Transverse colon (tissue), 4 donors: ENCODE measurements around the gene PCED1B. TPM values are rescaled to one million over a fixed set of nuclear protein-coding genes. Genes with fewer than 3 reads are reported as not detected.
A peak's percentile ranks its signal among the peaks of the same experiment; 100 is the strongest.

Source experiments
- DNase-seq: peaks from one replicate; pipeline ENCODE4 v3.0.0-alpha.2; 2019
- H3K27ac ChIP-seq, 4 donors: fragments of 200-600 bp; sonication (generic); 2 replicates each; pipeline ENCODE4 v1.5.1; 2016 to 2018; ENCODE audit warnings: inconsistent platforms in 4 of 4
- H3K27me3 ChIP-seq: fragments of 200-600 bp; sonication (generic); 2 replicates; pipeline ENCODE4 v1.5.1; 2017; ENCODE audit warnings: inconsistent platforms
- H3K36me3 ChIP-seq, 4 donors: fragments of 200-600 bp; sonication (generic); 2 replicates each; pipeline ENCODE4 v1.5.1; 2017 to 2019; ENCODE audit warnings: inconsistent platforms in 4 of 4
- H3K4me1 ChIP-seq, 4 donors: fragments of 200-600 bp; sonication (generic); 2 replicates each; pipeline ENCODE4 v1.5.1; 2017 to 2020; ENCODE audit warnings: inconsistent platforms in 4 of 4
- H3K4me3 ChIP-seq, 4 donors: fragments of 200-600 bp; sonication (generic); 1 replicate in 1 of 4; 2 replicates in 3 of 4; pipeline versions ENCODE4 v1.5.1 to v1.6.1; 2017 to 2019; ENCODE audit warnings: inconsistent platforms in 4 of 4
- H3K9me3 ChIP-seq, 2 donors: fragments of 200-600 bp; sonication (generic); 2 replicates each; pipeline ENCODE4 v1.5.1; 2017 to 2019; ENCODE audit warnings: inconsistent platforms in 2 of 2
- EP300 ChIP-seq: sonication (generic); formaldehyde crosslinking; IDR thresholded peaks from one replicate; pipeline ENCODE4 v1.6.1; 2017; ENCODE audit warnings: antibody characterized with exemption, low read depth
- POLR2A ChIP-seq: fragments of 450-650 bp; IDR thresholded peaks from one replicate; pipeline ENCODE4 v1.6.1; 2016; ENCODE audit warnings: antibody characterized with exemption, mild to moderate bottlenecking, moderate library complexity
- POLR2AphosphoS5 ChIP-seq, 3 donors: sonication (generic); formaldehyde crosslinking; IDR thresholded peaks; one replicate each; pipeline ENCODE4 v1.6.1; 2016; ENCODE audit warnings: antibody characterized with exemption in 3 of 3
- WGBS, 2 donors: methylation state at CpG; one replicate each; pipeline ENCODE4 v1.1.5; 2018; ENCODE audit warnings: low coverage in 1 of 2; 5-methylcytosine and 5-hydroxymethylcytosine counted together
- in situ Hi-C, 4 donors: fragments of 200-750 bp; cut with MboI; loops; one replicate each; pipeline versions ENCODE4 v1.15.0 to v1.15.1; 2017; ENCODE audit warnings: low sequenced_read_pairs in 3 of 4, low pct_ligation_motif_present in 1 of 4, low pct_unique_long_range_greater_than_20kb in 1 of 4
- intact Hi-C: fragments of 100-400 bp; cut with DNase I; formaldehyde crosslinking; loops from one replicate; pipeline ENCODE4 v1.15.1; 2023; ENCODE audit warnings: low total_unique reads
- total RNA-seq, 4 donors: library from RNA; depleted of rRNA; stranded (reverse); fragments of >200 nt; gene quantifications; one replicate each; pipeline ENCODE4 v1.1.0, GENCODE V29; 2016
- TF ChIP-seq, protein P1 (sequence below), 5 experiments: fragments of 200-600 bp in 3 of 5; fragments of 450-650 bp in 2 of 5; sonication (generic) in 3 of 5; IDR thresholded peaks; 1 replicate in 2 of 5; 2 replicates in 3 of 5; pipeline ENCODE4 v1.5.1; 2016 to 2017; ENCODE audit warnings: antibody characterized with exemption in 5 of 5, inconsistent platforms in 3 of 5, mild to moderate bottlenecking in 2 of 5, moderate library complexity in 1 of 5

PCED1B gene
- total RNA-seq, 4 donors from 2014 or later, result 2.7 to 52.0 (median 3.0) TPM; not detected in 1

DNA sequence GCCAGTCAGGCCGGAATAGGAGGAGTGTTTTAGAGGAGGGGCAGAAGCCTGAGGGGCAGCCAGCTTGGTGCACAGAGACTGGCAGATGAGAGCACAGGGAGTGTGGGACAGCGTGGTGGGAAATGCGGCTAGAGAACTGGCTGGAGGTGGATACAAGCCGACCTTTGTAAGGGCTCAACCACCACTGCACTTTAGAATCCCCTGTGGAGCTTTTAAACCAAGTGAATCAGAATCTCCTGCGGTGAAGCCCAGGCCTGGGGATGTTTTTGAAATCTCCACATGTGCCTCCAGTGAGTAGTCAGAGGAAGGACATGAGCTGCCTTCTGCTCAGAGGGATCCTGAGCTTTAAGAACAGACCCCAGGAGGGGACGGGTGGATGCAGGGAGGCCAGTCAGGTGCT, 10.9 kb upstream of the PCED1B start:
- intact Hi-C loops, result no loop called here
- in situ Hi-C loops, result no loop called here
- Histone ChIP-seq H3K27ac (peak overlapping the region in 3 of 4 donors; percentile 16 to 38 (median 17)), H3K9me3 (no peaks in the 10 kb centered on the region), H3K4me3 (no peak overlapping the region), H3K4me1 (peaks cover 0 to 20% (median 4%) of the 10 kb centered on the region in 4 donors), H3K27me3 (no peaks in the 10 kb centered on the region), H3K36me3 (no peaks in the 10 kb centered on the region)
- TF ChIP-seq POLR2AphosphoS5 (IDR thresholded peaks at IDR 0.05), result no peak
- TF ChIP-seq, protein P1, sequence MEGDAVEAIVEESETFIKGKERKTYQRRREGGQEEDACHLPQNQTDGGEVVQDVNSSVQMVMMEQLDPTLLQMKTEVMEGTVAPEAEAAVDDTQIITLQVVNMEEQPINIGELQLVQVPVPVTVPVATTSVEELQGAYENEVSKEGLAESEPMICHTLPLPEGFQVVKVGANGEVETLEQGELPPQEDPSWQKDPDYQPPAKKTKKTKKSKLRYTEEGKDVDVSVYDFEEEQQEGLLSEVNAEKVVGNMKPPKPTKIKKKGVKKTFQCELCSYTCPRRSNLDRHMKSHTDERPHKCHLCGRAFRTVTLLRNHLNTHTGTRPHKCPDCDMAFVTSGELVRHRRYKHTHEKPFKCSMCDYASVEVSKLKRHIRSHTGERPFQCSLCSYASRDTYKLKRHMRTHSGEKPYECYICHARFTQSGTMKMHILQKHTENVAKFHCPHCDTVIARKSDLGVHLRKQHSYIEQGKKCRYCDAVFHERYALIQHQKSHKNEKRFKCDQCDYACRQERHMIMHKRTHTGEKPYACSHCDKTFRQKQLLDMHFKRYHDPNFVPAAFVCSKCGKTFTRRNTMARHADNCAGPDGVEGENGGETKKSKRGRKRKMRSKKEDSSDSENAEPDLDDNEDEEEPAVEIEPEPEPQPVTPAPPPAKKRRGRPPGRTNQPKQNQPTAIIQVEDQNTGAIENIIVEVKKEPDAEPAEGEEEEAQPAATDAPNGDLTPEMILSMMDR (IDR thresholded peaks at IDR 0.05), result no peak
- no peak for DNase-seq
- 84 to 100% methylated on average over 2 to 6 of the region's 6 CpGs for WGBS, 2 donors

DNA sequence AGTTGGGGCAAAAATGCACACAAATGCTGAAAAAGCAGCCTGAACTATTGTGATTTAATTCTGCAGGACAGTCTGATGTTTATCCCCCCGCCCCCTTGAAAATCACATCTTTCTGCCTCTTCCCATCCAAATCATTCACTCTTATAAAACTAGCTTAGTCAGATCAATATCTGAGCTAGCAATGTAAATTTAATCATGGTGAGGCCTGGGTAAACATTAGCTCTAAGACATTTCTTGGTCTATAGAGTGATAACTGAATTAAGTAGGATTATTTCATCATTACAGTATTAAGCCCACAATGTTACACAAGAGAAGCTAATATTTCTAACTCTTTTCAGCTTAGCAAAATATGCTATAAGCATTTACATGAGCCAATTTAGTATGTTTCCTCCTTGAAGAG, 9.1 kb upstream of the PCED1B start:
- 80 to 87% methylated on average over 1 of the region's 1 CpG for whole genome bisulfite sequencing, 2 donors
- in situ Hi-C loops, result no loop called here

DNA sequence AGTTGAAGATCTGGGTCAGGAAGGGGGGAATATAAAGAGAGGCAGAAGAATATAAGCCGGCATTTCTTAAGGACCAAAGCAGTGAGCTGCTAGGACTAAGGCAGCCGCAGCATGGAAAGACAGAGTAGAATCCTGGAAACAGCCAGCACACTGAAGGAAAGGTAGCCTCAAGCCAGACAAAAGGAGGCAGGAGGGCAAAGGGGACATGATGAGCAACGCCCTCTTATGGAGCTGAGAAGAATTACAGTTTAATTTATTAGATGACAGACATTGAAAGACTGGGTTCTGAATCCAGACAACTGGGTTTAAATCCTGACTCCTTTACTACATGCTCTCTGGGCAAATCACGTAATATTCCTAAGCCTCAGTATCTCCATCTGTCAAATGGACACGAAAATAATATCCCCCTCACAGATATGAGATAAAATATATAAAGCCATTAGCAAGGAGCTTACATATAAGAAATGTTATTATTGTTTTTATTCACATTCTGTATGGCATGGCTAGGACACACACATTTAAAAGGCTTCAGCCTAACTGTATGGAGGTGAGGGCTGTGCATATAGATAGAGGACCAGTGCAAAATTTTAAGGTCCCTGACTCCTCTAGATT, 8.1 kb upstream of the PCED1B start:
- no peak for TF ChIP-seq POLR2AphosphoS5 (IDR thresholded peaks at IDR 0.05)
- TF ChIP-seq, protein P1 (IDR thresholded peaks at IDR 0.05), result peak in 4 of 5 experiments; percentile 24 to 48 (median 36)
- no peaks in the 10 kb centered on the region for H3K36me3 ChIP-seq
- 57 to 58% methylated on average over 5 of the region's 5 CpGs for WGBS, 2 donors
- in situ Hi-C loops, result no loop called here
- no peak overlapping the region for H3K4me3 ChIP-seq
- H3K27ac ChIP-seq, result no peak overlapping the region
- intact Hi-C loops, result no loop called here
- H3K4me1 ChIP-seq, result peaks cover 0 to 16% (median 4%) of the 10 kb centered on the region in 4 donors
- H3K27me3 ChIP-seq, result no peaks in the 10 kb centered on the region
- H3K9me3 ChIP-seq, result no peaks in the 10 kb centered on the region
- DNase-seq, result no peak

More for the DNA sequence above, 9.1 kb upstream of the PCED1B start:
- DNase-seq, result no peak
- TF ChIP-seq POLR2A (no peak), EP300 (no peak)
- H3K9me3 ChIP-seq, result no peaks in the 10 kb centered on the region
- H3K4me1 ChIP-seq, result peaks cover 0 to 20% (median 4%) of the 10 kb centered on the region in 4 donors
- no peak overlapping the region for H3K27ac ChIP-seq
- H3K4me3 ChIP-seq, result no peak overlapping the region
- intact Hi-C loops, result no loop called here
- no peaks in the 10 kb centered on the region for H3K36me3 ChIP-seq
- H3K27me3 ChIP-seq, result no peaks in the 10 kb centered on the region

DNA sequence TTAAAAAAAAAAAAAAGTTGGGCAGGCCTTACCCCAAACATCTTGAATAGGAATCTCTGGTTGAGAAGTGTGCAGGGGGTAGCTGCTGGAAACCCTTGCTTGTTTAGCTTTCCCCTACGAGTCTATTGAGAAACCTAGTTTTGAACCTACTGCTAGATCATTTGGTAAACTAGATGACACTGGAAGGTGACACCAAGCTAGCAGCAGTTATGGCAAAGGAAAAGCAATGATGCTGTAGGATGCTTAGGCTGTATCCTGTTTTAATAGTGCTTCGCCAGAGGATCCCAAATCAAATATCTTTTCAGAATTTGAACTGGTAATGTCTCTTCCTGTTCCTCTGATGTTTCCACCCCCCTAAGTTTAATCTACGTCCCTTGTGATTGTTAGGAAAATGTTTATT, 5.5 kb upstream of the PCED1B start:
- no peak for TF ChIP-seq POLR2A
- TF ChIP-seq POLR2AphosphoS5 (IDR thresholded peaks at IDR 0.05), result no peak
- TF ChIP-seq, protein P1 (IDR thresholded peaks at IDR 0.05), result no peak
- no peak for TF ChIP-seq EP300
- DNase-seq, result no peak
- intact Hi-C loops, result no loop called here
- Histone ChIP-seq H3K27ac (no peak overlapping the region), H3K27me3 (peaks cover 6% of the 10 kb centered on the region), H3K9me3 (no peaks in the 10 kb centered on the region), H3K4me3 (no peak overlapping the region), H3K36me3 (no peaks in the 10 kb centered on the region), H3K4me1 (peaks cover 0 to 8% (median 2%) of the 10 kb centered on the region in 4 donors)
- 84 to 85% methylated on average over 3 of the region's 3 CpGs for WGBS, 2 donors
- in situ Hi-C loops, result no loop called here

DNA sequence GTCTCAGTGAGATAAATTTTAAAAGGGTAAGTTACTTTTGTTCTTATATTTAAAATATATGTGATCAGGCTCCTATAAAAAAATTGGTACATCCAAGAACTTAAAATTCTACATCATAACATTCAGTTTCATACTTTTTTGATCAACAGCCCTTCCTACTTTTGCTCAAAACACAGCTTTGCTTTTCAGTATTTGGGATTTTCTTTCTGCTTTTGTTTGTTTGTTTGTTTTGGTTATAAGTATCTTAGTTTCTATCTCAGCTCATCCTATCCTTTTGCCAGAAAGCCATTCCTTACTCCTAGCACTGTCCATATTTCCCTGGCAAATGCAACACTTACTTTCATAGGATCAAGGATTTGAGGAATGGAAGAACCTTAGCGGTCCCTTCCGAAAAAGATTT, 4.7 kb upstream of the PCED1B start:
- H3K36me3 ChIP-seq, result no peaks in the 10 kb centered on the region
- no peak for DNase-seq
- H3K4me1 ChIP-seq, result peaks cover 0 to 13% (median 2%) of the 10 kb centered on the region in 4 donors
- no peak overlapping the region for H3K4me3 ChIP-seq
- in situ Hi-C loops, result no loop called here
- H3K9me3 ChIP-seq, result no peaks in the 10 kb centered on the region
- TF ChIP-seq, protein P1 (IDR thresholded peaks at IDR 0.05), result no peak
- TF ChIP-seq EP300 (no peak), POLR2A (no peak), POLR2AphosphoS5 (IDR thresholded peaks at IDR 0.05) (no peak)
- peak overlapping the region in 1 of 4 donors; percentile 19 for H3K27ac ChIP-seq
- peaks cover 7% of the 10 kb centered on the region for H3K27me3 ChIP-seq
- intact Hi-C loops, result no loop called here
- WGBS, 2 donors, result 97 to 100% methylated on average over 2 of the region's 2 CpGs
